Heart left ventricle (tissue), 13 donors: Measurements from ENCODE around the gene GPR32.

Experiments used
- CTCF ChIP-seq, 12 donors: fragments of 200-600 bp; sonication (generic) in 4 of 12; IDR thresholded peaks; one replicate each; pipeline versions ENCODE4 v1.5.0 to v1.8.0; 2018 to 2022; ENCODE audit warnings: antibody characterized with exemption in 12 of 12, mild to moderate bottlenecking in 5 of 12
- POLR2A ChIP-seq, 2 donors: fragments of 450-650 bp; IDR thresholded peaks; one replicate each; pipeline ENCODE4 v1.6.1; 2017; ENCODE audit warnings: antibody characterized with exemption in 2 of 2, mild to moderate bottlenecking in 2 of 2, moderate library complexity in 2 of 2
- donor health status: ischemic (EF 13 %, LVEDD 7.1; RV severe dilation, severe dysfunction).
- donor health status: DM: no; HTN: yes; CAD: no.
- donor health status: DM: no; HTN: no; CAD: no.
- donor health status: ischemic (EF 25% LVEDD 6.9; RV normal size, moderate dysfunction).
- donor health status: ischemic (EF 25% LVEDD 5.7; RV mildly dilated, moderate dysfunction).
- donor health status: ischemic (EF 35%, LVEDD 5.7; RV mildly dilated, moderate dysfunction).
- donor health status: nonischemic (EF 11% LVEDD 7.7; RV severe dilation, severe dysfunction).
- donor health status: DM: yes; HTN: yes; CAD: no.
- donor health status: PGD.
- donor health status: ischemic (EF 29% LVEDD 5.4; RV normal size, mild dysfunction).
- donor health status: nonischemic (EF 23%, LVEDD 6.1; RV moderate dilation, normal function).

- TF ChIP-seq CTCF (IDR thresholded peaks at IDR 0.05), result no peak
- no peak for TF ChIP-seq POLR2A (IDR thresholded peaks at IDR 0.05)
Measured at GRCh38 chr19:50817941-50818858, 47.9 kb downstream of the GPR32 start.
